Lower leg skin (tissue), 4 donors: Measurements from ENCODE around the gene EVA1A. TPM values are rescaled to one million over a fixed set of nuclear protein-coding genes. Genes with fewer than 3 reads are reported as not detected.

ENCODE experiments used
- DNase-seq, 2 donors: peaks; one replicate each; pipeline ENCODE4 v3.0.0-alpha.2; 2019; ENCODE audit warnings: low spot score in 2 of 2
- H3K4me3 ChIP-seq: fragments of 200-600 bp; sonication (generic); 2 replicates; pipeline ENCODE4 v1.5.1; 2017; ENCODE audit warnings: mild to moderate bottlenecking, low read depth; ENCODE audit not compliant: poor library complexity, severe bottlenecking
- CTCF ChIP-seq, 3 donors: fragments of 450-650 bp; IDR thresholded peaks; one replicate each; pipeline ENCODE4 v1.5.1; 2016; ENCODE audit warnings: antibody characterized with exemption in 3 of 3, mild to moderate bottlenecking in 3 of 3, moderate library complexity in 2 of 3
- POLR2A ChIP-seq, 2 donors: fragments of 450-650 bp; IDR thresholded peaks; one replicate each; pipeline ENCODE4 v1.6.1; 2016 to 2017; ENCODE audit warnings: antibody characterized with exemption in 2 of 2, mild to moderate bottlenecking in 1 of 2, moderate library complexity in 1 of 2
- WGBS, 2 donors: methylation state at CpG; one replicate each; pipeline ENCODE4 v1.1.5; 2018; 5-methylcytosine and 5-hydroxymethylcytosine counted together
- intact Hi-C: fragments of 100-400 bp; cut with DNase I; formaldehyde crosslinking; loops from one replicate; pipeline ENCODE4 v1.15.0; 2023; ENCODE audit warnings: low total_unique reads
- total RNA-seq, 4 donors: library from RNA; depleted of rRNA; stranded (reverse); fragments of >200 nt; gene quantifications; one replicate each; pipeline ENCODE4 v1.1.0, GENCODE V29; 2016

EVA1A gene
- total RNA-seq, 4 donors from 2014 or later, result 6.6 to 12.9 (median 9.1) TPM

- no peak overlapping the region for H3K4me3 ChIP-seq
- no peak for TF ChIP-seq POLR2A (IDR thresholded peaks at IDR 0.05)
- no peak for TF ChIP-seq CTCF (IDR thresholded peaks at IDR 0.05)
- WGBS, 2 donors, result 67 to 70% methylated on average over 4 of the region's 4 CpGs
- intact Hi-C loops, result no loop called here
- no peak for DNase-seq
Observed at GRCh38 chr2:75456825-75457224, 103.9 kb downstream of the EVA1A start.

- 89 to 97% methylated on average over 3 of the region's 3 CpGs for WGBS, 2 donors
Observed at GRCh38 chr2:75456111-75456510, 104.6 kb downstream of the EVA1A start.

GRCh38 chr2:75454241-75454620 lies 106.5 kb downstream of the EVA1A start:
- intact Hi-C loops, result no loop called here
- no peak overlapping the region for H3K4me3 ChIP-seq
- 48 to 64% methylated on average over 2 of the region's 2 CpGs for WGBS, 2 donors
- DNase-seq, result no peak
- no peak for TF ChIP-seq POLR2A (IDR thresholded peaks at IDR 0.05)
- no peak for TF ChIP-seq CTCF (IDR thresholded peaks at IDR 0.05)

More at GRCh38 chr2:75456111-75456510, 104.6 kb downstream of the EVA1A start:
- H3K4me3 ChIP-seq, result no peak overlapping the region
- TF ChIP-seq CTCF (IDR thresholded peaks at IDR 0.05) (no peak), POLR2A (IDR thresholded peaks at IDR 0.05) (no peak)
- DNase-seq, result no peak
- intact Hi-C loops, result no loop called here

GRCh38 chr2:75453384-75454240 lies 107.1 kb downstream of the EVA1A start:
- WGBS, 2 donors, result 78% methylated on average over 5 of the region's 5 CpGs
- no peak for TF ChIP-seq CTCF (IDR thresholded peaks at IDR 0.05)
- DNase-seq, result no peak
- no peak overlapping the region for H3K4me3 ChIP-seq
- intact Hi-C loops, result no loop called here

GRCh38 chr2:75450068-75450467 lies 110.7 kb downstream of the EVA1A start:
- TF ChIP-seq CTCF (IDR thresholded peaks at IDR 0.05), result no peak
- no peak for TF ChIP-seq POLR2A (IDR thresholded peaks at IDR 0.05)
- 85 to 87% methylated on average over 1 of the region's 1 CpG for WGBS, 2 donors
- DNase-seq, result no peak
- H3K4me3 ChIP-seq, result no peak overlapping the region
- intact Hi-C loops, result no loop called here

- H3K4me3 ChIP-seq, result no peak overlapping the region
- DNase-seq, result no peak
- 87 to 89% methylated on average over 5 of the region's 5 CpGs for WGBS, 2 donors
- no peak for TF ChIP-seq CTCF (IDR thresholded peaks at IDR 0.05)
- intact Hi-C loops, result no loop called here
Observed at GRCh38 chr2:75447176-75447575, 113.6 kb downstream of the EVA1A start.
